ENCODE results near the gene NUB1. TPM values are rescaled to one million over a fixed set of nuclear protein-coding genes. Genes with fewer than 3 reads are reported as not detected.

NUB1 gene, protein sequence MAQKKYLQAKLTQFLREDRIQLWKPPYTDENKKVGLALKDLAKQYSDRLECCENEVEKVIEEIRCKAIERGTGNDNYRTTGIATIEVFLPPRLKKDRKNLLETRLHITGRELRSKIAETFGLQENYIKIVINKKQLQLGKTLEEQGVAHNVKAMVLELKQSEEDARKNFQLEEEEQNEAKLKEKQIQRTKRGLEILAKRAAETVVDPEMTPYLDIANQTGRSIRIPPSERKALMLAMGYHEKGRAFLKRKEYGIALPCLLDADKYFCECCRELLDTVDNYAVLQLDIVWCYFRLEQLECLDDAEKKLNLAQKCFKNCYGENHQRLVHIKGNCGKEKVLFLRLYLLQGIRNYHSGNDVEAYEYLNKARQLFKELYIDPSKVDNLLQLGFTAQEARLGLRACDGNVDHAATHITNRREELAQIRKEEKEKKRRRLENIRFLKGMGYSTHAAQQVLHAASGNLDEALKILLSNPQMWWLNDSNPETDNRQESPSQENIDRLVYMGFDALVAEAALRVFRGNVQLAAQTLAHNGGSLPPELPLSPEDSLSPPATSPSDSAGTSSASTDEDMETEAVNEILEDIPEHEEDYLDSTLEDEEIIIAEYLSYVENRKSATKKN
- total RNA-seq = 10 to 100 TPM; 45.9 to 59.1 (median 53.0) TPM

- DNase-seq (ENCODE audit: extremely low spot score) = peak; percentile 97
- H3K4me1 ChIP-seq = peaks cover 18 to 38% (median 26%) of the 10 kb centered on the region in 4 donors
- H3K27ac ChIP-seq (replicated peaks in 1 of 4) = peak within 1 kb of the TSS; percentile 82 to 88 (median 84)
- H3K9me3 ChIP-seq = no peaks in the 10 kb centered on the region
- TF ChIP-seq POLR2AphosphoS5 (IDR thresholded peaks at IDR 0.05) = peak; percentile 91 to 95
- TF ChIP-seq CTCF (IDR thresholded peaks at IDR 0.05) = peak in 1 of 3 experiments; percentile 28
- no peak for TF ChIP-seq EP300 (IDR thresholded peaks at IDR 0.05)
- TF ChIP-seq POLR2A (IDR thresholded peaks at IDR 0.05; ENCODE audit: low read depth) = peak; percentile 37
- H3K36me3 ChIP-seq = peaks cover 0 to 21% (median 18%) of the 10 kb centered on the region in 4 donors
- peak within 1 kb of the TSS; percentile 89 to 93 (median 91) for H3K4me3 ChIP-seq
- WGBS = under 1% methylated on average over 34 of the region's 72 CpGs
- intact Hi-C loops (cut with DNase I) = no loop called here
- H3K27me3 ChIP-seq = no peaks in the 10 kb centered on the region
These were observed at the start of gene NUB1 for GRCh38 chr7:151341357-151342101. NUB1 (plus strand) TSS chr7:151341812; CDS start chr7:151345350, 3,538 bp downstream.

DNA sequence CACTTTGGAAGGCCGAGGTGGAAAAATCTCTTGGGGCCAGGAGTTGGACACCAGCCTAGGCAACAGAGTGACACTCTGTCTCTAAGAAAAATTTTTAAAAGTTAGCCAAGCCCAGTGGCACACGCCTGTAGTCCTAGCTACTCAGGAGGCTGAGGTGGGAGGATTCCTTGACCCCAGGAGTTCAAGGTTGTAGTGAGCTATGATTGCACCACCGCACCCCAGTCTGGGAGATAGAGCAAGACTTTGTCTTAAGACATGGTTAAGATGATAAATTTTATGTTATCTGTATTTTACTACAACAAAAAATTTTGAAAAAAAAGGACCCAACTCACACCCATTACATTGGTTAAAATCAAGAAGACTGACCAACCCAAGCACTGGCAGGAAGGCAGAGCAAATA lies 48.8 kb upstream of the NUB1 start:
- WGBS = 85% methylated on average over 3 of the region's 3 CpGs
- Histone ChIP-seq H3K4me1 (no peaks in the 10 kb centered on the region), H3K4me3 (no peak overlapping the region), H3K27me3 (no peaks in the 10 kb centered on the region), H3K36me3 (no peaks in the 10 kb centered on the region), H3K27ac (replicated peaks in 1 of 4) (no peak overlapping the region), H3K9me3 (peaks cover 0 to 5% (median 0%) of the 10 kb centered on the region in 4 donors)
- TF ChIP-seq CTCF (IDR thresholded peaks at IDR 0.05) = no peak
- no peak for TF ChIP-seq POLR2A (IDR thresholded peaks at IDR 0.05; ENCODE audit: low read depth)
- TF ChIP-seq POLR2AphosphoS5 (IDR thresholded peaks at IDR 0.05) = no peak
- no peak for TF ChIP-seq EP300 (IDR thresholded peaks at IDR 0.05)
- no peak for DNase-seq (ENCODE audit: extremely low spot score)
- intact Hi-C loops (cut with DNase I) = no loop called here

- Histone ChIP-seq H3K36me3 (no peaks in the 10 kb centered on the region), H3K9me3 (peaks cover 0 to 5% (median 0%) of the 10 kb centered on the region in 4 donors), H3K4me1 (no peaks in the 10 kb centered on the region), H3K27ac (replicated peaks in 1 of 4) (no peak overlapping the region), H3K4me3 (no peak overlapping the region), H3K27me3 (peaks cover 0 to under 1% (median 0%) of the 10 kb centered on the region in 4 donors)
- TF ChIP-seq POLR2A (IDR thresholded peaks at IDR 0.05; ENCODE audit: low read depth) (no peak), CTCF (IDR thresholded peaks at IDR 0.05) (no peak), POLR2AphosphoS5 (IDR thresholded peaks at IDR 0.05) (no peak), EP300 (IDR thresholded peaks at IDR 0.05) (no peak)
- no peak for DNase-seq (ENCODE audit: extremely low spot score)
- WGBS = 51% methylated on average over 3 of the region's 3 CpGs
- intact Hi-C loops (cut with DNase I) = no loop called here
These were observed 45.2 kb upstream of the NUB1 start for GRCh38 chr7:151296202-151296992.

GRCh38 chr7:151298765-151299164 lies 42.8 kb upstream of the NUB1 start:
- no peaks in the 10 kb centered on the region for H3K36me3 ChIP-seq
- H3K4me1 ChIP-seq = peaks cover 8 to 9% (median 8%) of the 10 kb centered on the region in 4 donors
- DNase-seq (ENCODE audit: extremely low spot score) = no peak
- 49% methylated on average over 5 of the region's 5 CpGs for WGBS
- H3K4me3 ChIP-seq = no peak overlapping the region
- peaks cover 0 to 5% (median 0%) of the 10 kb centered on the region in 4 donors for H3K9me3 ChIP-seq
- intact Hi-C loops (cut with DNase I) = no loop called here
- H3K27ac ChIP-seq (replicated peaks in 1 of 4) = no peak overlapping the region
- H3K27me3 ChIP-seq = peaks cover 0 to 24% (median 3%) of the 10 kb centered on the region in 4 donors
- TF ChIP-seq POLR2A (IDR thresholded peaks at IDR 0.05; ENCODE audit: low read depth) (no peak), CTCF (IDR thresholded peaks at IDR 0.05) (no peak), POLR2AphosphoS5 (IDR thresholded peaks at IDR 0.05) (no peak), EP300 (IDR thresholded peaks at IDR 0.05) (no peak)
